HG02763 (cell line): ENCODE results near the gene RTTN.

Source experiments
- ATAC-seq: cut with Tn5 transposase; IDR thresholded peaks from one replicate; pipeline ENCODE4 v1.9.1; 2021; ENCODE audit warnings: mild to moderate bottlenecking, moderate library complexity; ENCODE audit not compliant: unreplicated experiment

The RTTN gene

DNA sequence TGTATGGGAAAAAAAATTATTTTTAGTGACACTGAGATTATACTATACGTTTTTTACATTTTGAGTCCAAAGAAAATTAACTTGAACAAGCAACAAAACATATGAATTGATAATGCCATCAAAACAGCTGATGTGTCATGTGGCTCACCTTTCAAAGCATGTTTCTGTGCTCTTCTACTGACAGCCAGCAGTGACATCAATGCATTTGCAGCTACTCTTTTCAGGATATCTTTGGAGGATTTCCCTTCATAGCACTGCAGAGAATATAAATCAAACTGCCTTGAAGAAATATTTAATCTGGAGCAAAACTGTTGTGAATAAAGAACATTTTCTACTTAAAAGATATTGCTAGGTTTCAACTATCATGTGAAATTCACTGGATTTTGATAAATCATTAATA is 174.8 kb downstream of the RTTN start:
- ATAC-seq: no peak

DNA sequence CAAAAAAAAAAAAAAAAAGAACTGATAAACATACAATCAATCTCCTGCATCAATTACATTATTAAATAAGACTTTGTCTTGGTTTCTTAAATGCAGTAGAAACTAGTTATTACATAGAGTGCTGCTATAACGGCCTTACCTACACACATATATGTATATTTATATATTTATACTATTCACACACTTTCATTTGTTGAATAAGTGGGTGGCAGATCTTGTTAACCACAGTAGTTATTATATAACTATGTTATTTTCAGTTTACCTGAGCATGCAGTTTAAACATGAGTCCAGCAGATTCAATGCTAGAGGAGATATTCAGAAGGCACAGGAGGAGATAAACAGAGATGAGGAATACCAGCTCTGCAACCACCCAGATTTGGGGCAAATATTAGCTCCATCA is 176.3 kb downstream of the RTTN start:
- ATAC-seq: peak; percentile 51

GRCh38 chr18:70028734-70029133 is 176.8 kb downstream of the RTTN start:
- peak; percentile 82 for ATAC-seq

GRCh38 chr18:70028084-70028483 is 177.4 kb downstream of the RTTN start:
- no peak for ATAC-seq

- no peak for ATAC-seq
These were observed 179.9 kb downstream of the RTTN start for GRCh38 chr18:70025580-70025979.

GRCh38 chr18:70024829-70025228 is 180.7 kb downstream of the RTTN start:
- no peak for ATAC-seq

DNA sequence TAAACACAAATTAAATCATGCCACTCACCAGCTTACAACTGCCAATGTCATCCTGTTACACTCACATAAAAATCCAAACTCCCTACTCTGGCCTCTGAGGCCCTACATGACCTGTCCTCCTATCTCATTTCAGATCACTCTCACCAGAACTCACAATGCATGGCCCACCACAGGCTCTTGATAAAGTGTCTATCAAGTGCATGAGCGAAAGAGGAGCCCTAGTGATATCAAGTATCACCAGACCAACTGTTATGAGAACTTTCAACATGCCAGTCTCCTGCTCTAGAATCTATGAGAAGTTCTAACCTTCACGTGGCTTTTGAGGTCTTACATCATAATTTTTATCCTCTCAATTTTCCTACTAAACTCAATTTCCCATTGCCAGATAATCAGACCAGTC is 181.4 kb downstream of the RTTN start:
- ATAC-seq: no peak

DNA sequence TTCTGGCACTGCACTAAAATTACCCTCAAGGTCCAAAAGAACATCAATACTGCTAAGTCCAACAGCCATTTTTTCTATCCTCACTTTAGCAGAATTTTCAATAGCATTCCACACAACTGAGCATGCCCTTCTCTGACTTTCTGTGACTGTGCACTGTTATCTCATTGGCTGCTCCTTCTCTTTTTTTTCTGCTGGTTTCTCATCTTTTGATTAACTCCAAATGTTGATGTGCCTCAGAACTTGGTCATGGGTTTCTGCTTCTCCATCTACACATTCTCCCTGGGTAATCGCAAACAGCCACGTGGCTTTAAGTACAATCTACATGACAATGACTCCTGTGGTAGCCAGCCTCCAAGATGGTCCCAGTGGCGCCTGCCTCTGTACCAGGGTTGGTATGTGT is 182.9 kb downstream of the RTTN start:
- ATAC-seq: no peak

DNA sequence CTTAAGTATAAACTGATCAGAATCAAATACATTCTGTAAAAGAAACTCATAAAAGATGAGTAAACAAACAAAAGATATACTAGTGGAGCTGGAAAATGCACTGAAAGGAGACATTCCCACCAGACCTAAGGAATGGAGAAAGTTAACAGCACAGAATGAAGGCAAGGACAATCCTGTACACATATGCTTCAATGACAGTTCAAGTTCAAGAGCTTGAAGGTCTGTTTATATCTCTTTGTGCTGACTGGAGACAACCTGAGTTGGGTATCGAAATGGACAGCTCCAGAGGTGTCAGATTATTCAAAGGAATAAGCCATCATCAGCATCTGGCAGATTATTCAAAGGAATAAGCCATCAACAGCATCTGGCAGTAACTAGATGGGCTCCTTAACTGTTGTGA is 184.0 kb downstream of the RTTN start:
- no peak for ATAC-seq

- no peak for ATAC-seq
These were observed 184.4 kb downstream of the RTTN start for GRCh38 chr18:70021043-70021442.

GRCh38 chr18:70019991-70020390 is 185.5 kb downstream of the RTTN start:
- ATAC-seq: no peak

DNA sequence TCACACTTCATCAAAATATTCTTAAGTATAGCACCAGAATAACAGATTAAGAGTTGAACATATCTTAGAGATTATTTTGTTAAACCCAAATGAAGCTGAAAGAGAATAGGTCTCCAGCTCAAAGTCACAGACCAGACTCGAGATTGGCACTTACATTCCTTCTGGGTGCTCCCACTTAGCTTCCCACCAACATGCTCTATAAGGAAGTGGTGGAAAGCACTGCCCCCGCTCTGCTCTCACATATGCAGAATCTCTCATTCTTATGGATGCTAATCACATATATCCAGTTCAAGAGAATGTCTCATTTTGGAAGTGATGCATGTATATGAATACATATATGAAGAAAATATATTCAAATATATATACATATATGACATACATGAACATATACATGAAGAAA is 186.4 kb downstream of the RTTN start:
- ATAC-seq: no peak

DNA sequence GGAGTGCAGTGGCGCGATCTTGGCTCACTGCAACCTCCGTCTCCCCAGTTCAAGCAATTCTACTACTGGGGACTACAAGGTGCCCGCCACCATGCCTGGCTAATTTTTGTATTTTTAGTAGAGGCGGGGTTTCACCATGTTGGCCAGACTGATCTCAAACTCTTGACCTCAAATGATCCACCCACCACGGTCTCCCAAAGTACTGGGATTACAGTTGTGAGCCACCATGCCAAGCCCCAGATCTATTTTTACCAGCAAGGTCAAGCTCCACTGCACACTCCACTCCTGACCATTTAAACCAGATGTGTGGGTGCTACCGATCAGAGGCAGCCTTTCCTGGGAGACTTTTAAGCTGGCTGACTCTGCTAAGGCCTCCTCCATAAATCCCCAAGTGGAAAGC is 190.4 kb downstream of the RTTN start:
- no peak for ATAC-seq

GRCh38 chr18:70005580-70005979 is 199.9 kb downstream of the RTTN start:
- no peak for ATAC-seq

DNA sequence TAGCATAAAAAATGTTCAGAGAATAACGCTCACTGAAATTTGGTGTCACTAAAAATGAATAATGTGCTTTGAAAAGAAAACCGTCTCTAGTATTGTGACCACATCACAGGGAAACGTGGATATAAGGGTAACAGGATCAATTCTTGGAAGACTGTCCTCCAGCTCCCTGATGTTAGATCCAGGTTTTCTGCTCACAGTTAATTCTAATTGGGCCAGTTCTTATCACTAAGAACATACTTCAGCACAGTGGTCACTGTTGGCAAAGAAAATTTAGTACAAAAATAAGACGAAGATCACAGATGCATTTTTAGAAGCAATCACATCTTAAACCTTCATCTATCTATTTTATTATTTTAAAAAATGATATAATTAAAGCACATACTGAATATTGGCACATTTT is 200.8 kb downstream of the RTTN start:
- ATAC-seq: no peak

GRCh38 chr18:69999656-70000055 is 205.8 kb downstream of the RTTN start:
- ATAC-seq: no peak

DNA sequence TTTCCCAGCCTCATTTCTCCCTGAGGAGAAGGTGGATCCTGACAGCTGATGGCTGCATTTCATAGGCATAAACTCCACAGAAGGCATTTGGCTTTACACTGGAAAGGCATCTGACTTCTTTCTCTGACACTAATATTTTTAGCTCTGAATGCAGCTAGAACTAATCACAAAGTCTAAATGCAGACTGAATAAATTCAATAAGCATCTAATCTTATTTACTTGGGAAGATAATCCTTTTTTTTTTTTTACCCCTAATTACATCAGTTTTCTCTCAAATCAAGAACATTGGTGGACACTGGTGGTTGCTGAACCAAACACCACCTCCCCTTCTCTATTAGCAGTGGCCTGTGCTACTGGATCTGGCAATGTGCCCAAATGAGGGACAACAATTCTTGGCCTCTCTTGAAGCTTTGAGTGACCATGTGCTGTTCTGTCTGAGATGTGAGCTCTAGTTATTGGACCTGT is 206.9 kb downstream of the RTTN start:
- ATAC-seq: no peak

DNA sequence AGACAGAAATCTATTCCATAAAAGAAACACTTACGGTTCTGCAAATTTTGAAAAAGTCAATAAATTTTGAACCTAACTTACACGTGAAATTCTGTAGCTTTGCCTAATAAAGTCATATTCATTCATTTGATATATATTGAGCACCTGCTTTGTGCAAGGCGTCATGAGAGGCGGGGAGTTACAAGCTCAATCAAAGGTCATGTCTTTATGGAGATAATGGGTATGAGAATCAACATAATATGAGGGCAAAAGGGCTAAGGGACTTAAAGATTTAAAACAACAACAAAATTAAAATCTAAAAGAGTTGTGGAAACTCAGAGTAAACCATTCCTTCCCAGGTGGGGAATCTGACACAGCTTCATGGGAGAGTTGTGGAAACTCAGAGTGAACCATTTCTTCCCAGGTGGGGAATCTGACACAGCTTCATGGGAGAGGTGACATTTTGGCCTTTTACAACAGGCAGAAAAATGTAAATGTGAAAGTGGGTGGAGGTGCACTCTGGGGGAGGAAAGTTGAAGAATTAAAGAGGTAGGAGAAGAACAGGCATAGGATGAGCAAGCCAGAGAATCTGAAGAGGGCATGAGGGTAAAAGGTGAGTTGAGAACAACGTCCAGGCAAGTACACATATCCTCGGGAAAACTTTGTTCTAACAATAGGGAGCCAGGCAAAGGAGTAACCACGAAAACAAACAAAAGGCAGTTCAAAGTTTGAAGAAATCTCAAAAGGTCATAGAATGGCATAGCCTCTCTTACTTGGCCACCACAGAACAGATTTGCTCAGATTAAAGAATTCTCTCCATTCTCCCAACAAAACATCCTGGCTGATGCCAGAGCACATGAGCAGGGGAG is 208.3 kb downstream of the RTTN start:
- no peak for ATAC-seq

GRCh38 chr18:69996417-69996816 is 209.1 kb downstream of the RTTN start:
- no peak for ATAC-seq

DNA sequence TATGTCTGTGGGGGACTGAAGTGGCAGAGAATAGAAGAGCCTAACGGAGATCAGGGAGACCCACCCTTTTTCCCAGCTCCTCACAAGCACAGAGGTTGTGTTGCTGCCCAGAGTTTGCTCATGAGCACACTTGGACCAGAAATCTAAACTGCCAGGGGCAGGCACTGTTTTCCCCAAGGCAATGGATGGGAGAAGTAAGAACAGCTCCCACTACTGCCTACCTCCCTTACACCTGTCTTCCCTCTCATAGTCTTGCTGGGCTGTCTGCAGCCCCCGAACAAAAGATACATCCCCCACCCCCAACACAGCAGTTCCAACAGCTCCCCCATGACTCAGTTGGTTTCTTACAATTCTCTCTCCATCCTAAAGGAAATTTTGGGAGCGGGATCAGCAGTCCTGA is 209.7 kb downstream of the RTTN start:
- ATAC-seq: no peak

DNA sequence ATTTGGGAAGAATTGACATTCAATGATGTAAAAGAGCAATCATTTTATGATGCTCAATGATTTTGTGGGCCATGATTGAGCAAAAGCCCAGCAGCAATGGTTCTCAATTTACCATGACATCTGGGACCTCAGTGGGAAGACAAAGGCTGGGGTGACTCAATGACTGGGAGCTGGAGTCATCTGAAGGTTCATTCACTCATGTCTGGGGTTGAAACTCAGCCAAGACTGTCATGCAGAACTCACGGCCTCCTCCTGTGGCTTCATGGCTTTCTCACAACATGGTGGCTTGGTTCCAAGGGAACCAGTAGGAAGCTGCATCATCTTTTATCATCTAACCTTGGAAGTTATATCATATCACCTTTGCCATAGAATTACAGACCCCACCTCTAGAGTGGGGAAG is 212.7 kb downstream of the RTTN start:
- ATAC-seq: no peak

DNA sequence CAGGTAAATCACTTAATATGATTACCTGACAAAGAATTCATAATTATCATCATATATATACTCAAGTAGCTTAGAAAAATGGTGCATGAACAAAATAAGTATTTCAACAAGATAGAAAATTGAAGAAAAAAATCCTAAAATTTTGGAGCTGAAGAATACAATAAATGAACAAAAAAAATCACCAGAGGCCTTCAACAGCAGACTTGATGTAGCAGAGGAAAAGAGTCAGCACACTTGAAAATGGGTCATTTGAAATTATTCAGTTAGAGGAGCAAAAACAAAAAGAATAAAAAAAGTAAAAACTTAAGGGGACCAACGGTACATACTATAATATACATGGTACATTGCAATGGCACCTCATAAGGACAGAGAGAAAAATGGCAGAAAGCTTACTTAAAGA is 217.6 kb downstream of the RTTN start:
- no peak for ATAC-seq

DNA sequence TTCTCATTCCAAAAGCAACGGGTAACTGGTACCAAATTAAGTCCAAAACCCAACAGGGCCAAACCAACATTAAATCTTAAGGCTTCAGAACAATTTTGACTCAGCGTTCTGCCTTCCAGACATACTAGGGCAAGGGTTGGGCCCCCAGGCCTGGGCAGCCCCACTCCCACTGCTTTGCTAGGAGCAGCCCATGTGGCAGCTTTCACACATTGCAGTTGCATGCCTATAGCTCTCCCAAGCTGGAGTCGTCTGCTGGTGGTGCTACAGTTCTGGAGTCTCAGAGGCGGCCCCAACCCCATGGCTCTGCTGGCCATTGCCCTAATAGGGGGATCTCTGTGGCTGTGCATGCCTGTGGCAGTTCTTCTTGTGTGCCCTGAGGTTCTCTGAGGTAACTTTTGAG is 220.2 kb downstream of the RTTN start:
- ATAC-seq: no peak
